GM23338 (cell line): Measurements from ENCODE around the gene NCAPD3. TPM values are rescaled to one million over a fixed set of nuclear protein-coding genes. Genes with fewer than 3 reads are reported as not detected.

Experiments used
- ATAC-seq: fragments of 200-7000 bp; cut with Tn5 transposase; 3 replicates; pipeline ENCODE4 v1.9.1; 2020
- DNase-seq: peaks from one replicate; pipeline ENCODE4 v3.0.0-alpha.2; 2015; ENCODE audit warnings: low spot score
- H2AFZ ChIP-seq: fragments of 200-600 bp; sonication (generic); 2 replicates; pipeline ENCODE4 v1.8.0; 2016; ENCODE audit warnings: antibody characterized with exemption, mild to moderate bottlenecking, moderate library complexity
- H3F3A ChIP-seq: fragments of 200-600 bp; sonication (generic); replicated peaks from 2 replicates; pipeline ENCODE4 v1.8.0; 2017; ENCODE audit warnings: antibody characterized with exemption, mixed run types, low read depth
- H3K27ac ChIP-seq: fragments of 200-600 bp; sonication (generic); 2 replicates; pipeline ENCODE4 v1.6.1; 2016; ENCODE audit warnings: low read depth
- H3K27me3 ChIP-seq: fragments of 200-600 bp; sonication (generic); 2 replicates; pipeline ENCODE4 v1.8.0; 2016; ENCODE audit warnings: mild to moderate bottlenecking, mixed run types, moderate library complexity; ENCODE audit not compliant: insufficient read depth
- H3K36me3 ChIP-seq: fragments of 200-600 bp; sonication (generic); 2 replicates; pipeline ENCODE4 v1.8.0; 2016; ENCODE audit warnings: mild to moderate bottlenecking; ENCODE audit not compliant: insufficient read depth
- H3K4me1 ChIP-seq: fragments of 200-600 bp; sonication (generic); 2 replicates; pipeline ENCODE4 v1.8.0; 2016; ENCODE audit warnings: mild to moderate bottlenecking, moderate library complexity; ENCODE audit not compliant: insufficient read depth
- H3K4me2 ChIP-seq: fragments of 200-600 bp; sonication (generic); 2 replicates; pipeline ENCODE4 v1.7.1; 2017; ENCODE audit warnings: mixed run types
- H3K4me3 ChIP-seq: fragments of 200-600 bp; sonication (generic); 2 replicates; pipeline ENCODE4 v1.6.1; 2016; ENCODE audit warnings: mixed run types
- H3K79me2 ChIP-seq: fragments of 200-600 bp; sonication (generic); replicated peaks from 2 replicates; pipeline ENCODE4 v1.8.0; 2017; ENCODE audit warnings: mild to moderate bottlenecking; ENCODE audit not compliant: insufficient read depth
- H3K9me2 ChIP-seq: fragments of 200-600 bp; sonication (generic); 2 replicates; pipeline ENCODE4 v1.8.0; 2017; ENCODE audit not compliant: insufficient read depth
- H4K20me1 ChIP-seq: fragments of 200-600 bp; sonication (generic); replicated peaks from 2 replicates; pipeline ENCODE4 v1.8.0; 2017; ENCODE audit warnings: mild to moderate bottlenecking; ENCODE audit not compliant: insufficient read depth
- H3K27ac Mint-ChIP-seq: 2 replicates; pipeline ENCODE4 v1.8.0; 2020; ENCODE audit warnings: inconsistent platforms, mild to moderate bottlenecking, moderate library complexity, mixed read lengths
- H3K27me3 Mint-ChIP-seq: 3 replicates; pipeline ENCODE4 v1.8.0; 2022; ENCODE audit warnings: low read depth, mild to moderate bottlenecking, moderate library complexity, mixed read lengths, inconsistent platforms; ENCODE audit not compliant: insufficient read depth, poor library complexity
- H3K36me3 Mint-ChIP-seq: 3 replicates; pipeline ENCODE4 v1.8.0; 2021; ENCODE audit warnings: low read depth, mild to moderate bottlenecking, inconsistent platforms, moderate library complexity, mixed read lengths
- H3K4me1 Mint-ChIP-seq: 3 replicates; pipeline ENCODE4 v1.8.0; 2020; ENCODE audit warnings: mild to moderate bottlenecking, inconsistent platforms, mixed read lengths
- H3K4me3 Mint-ChIP-seq: 3 replicates; pipeline ENCODE4 v1.8.0; 2021; ENCODE audit warnings: moderate library complexity, mild to moderate bottlenecking, inconsistent platforms, mixed read lengths
- H3K9me3 Mint-ChIP-seq: 3 replicates; pipeline ENCODE4 v1.8.0; 2020; ENCODE audit warnings: moderate library complexity, mild to moderate bottlenecking, inconsistent platforms, mixed read lengths
- CREB1 ChIP-seq: fragments of 250-450 bp; sonication (Bioruptor Pico); IDR thresholded peaks from 2 replicates; pipeline ENCODE4 v1.5.0; 2020; ENCODE audit warnings: low read depth, mild to moderate bottlenecking, moderate library complexity
- EZH2 ChIP-seq: fragments of 200-600 bp; sonication (generic); IDR thresholded peaks from one replicate; pipeline ENCODE4 v1.8.0; 2017; ENCODE audit warnings: antibody characterized with exemption, mild to moderate bottlenecking, low read depth; ENCODE audit not compliant: unreplicated experiment
- EZH2phosphoT487 ChIP-seq: fragments of 200-600 bp; sonication (generic); IDR thresholded peaks from one replicate; pipeline ENCODE4 v1.8.1; 2018; ENCODE audit warnings: antibody characterized with exemption; ENCODE audit not compliant: unreplicated experiment
- JUNB ChIP-seq: IDR thresholded peaks from one replicate; pipeline ENCODE4 v1.6.1; 2016; ENCODE audit warnings: antibody characterized with exemption; ENCODE audit not compliant: unreplicated experiment
- NANOG ChIP-seq: IDR thresholded peaks from 2 replicates; pipeline ENCODE4 v1.6.1; 2016; ENCODE audit warnings: antibody characterized with exemption, borderline replicate concordance
- POLR2AphosphoS5 ChIP-seq: IDR thresholded peaks from 2 replicates; pipeline ENCODE4 v1.6.1; 2016; ENCODE audit warnings: antibody characterized with exemption, low read depth
- STAT1 ChIP-seq: IDR thresholded peaks from one replicate; pipeline ENCODE4 v1.6.1; 2016; ENCODE audit warnings: antibody characterized with exemption; ENCODE audit not compliant: unreplicated experiment
- ZNF114 ChIP-seq: fragments of 250-450 bp; sonication (Bioruptor Pico); IDR thresholded peaks from 2 replicates; pipeline ENCODE4 v1.5.0; 2020; ENCODE audit warnings: mild to moderate bottlenecking, moderate library complexity
- ZNF331 ChIP-seq: fragments of 250-450 bp; sonication (Bioruptor Pico); IDR thresholded peaks from 2 replicates; pipeline ENCODE4 v1.5.0; 2020; ENCODE audit warnings: low read depth, mild to moderate bottlenecking, moderate library complexity
- ZNF462 ChIP-seq: fragments of 250-450 bp; sonication (Bioruptor Pico); IDR thresholded peaks from 2 replicates; pipeline ENCODE4 v1.5.0; 2020; ENCODE audit warnings: mild to moderate bottlenecking, moderate library complexity
- polyA plus RNA-seq: library from polyadenylated mRNA; unstranded; fragments of >200 nt; fragmentation: Nextera tagmentation; extraction: Ambion mirVana; gene quantifications from 2 replicates; pipeline ENCODE4 v1.2.1, GENCODE V29; 2016
- total RNA-seq: library from RNA; depleted of rRNA; stranded (reverse); fragments of >200 nt; shearing (Covaris generic); gene quantifications from 2 replicates; pipeline ENCODE4 v1.2.3, GENCODE V29; 2014
- TF ChIP-seq, protein P1 (sequence below): IDR thresholded peaks from one replicate; pipeline ENCODE4 v1.6.1; 2018; ENCODE audit warnings: antibody characterized with exemption; ENCODE audit not compliant: unreplicated experiment
- TF ChIP-seq, protein P2 (sequence below), 2 experiments: fragments of 200-600 bp in 1 of 2; sonication (generic) in 1 of 2; conservative IDR thresholded peaks; 2 replicates each; pipeline versions ENCODE4 v1.5.1 to v1.6.1; 2016 to 2017; ENCODE audit warnings: antibody characterized with exemption in 2 of 2, low read depth in 2 of 2, mild to moderate bottlenecking in 2 of 2, moderate library complexity in 1 of 2
- TF ChIP-seq, protein P3 (sequence below): IDR thresholded peaks from 2 replicates; pipeline ENCODE4 v1.6.1; 2016; ENCODE audit warnings: antibody characterized with exemption

The NCAPD3 gene
- total and polyA plus RNA-seq, 2 experiments from 2014 or later = 37.1 to 49.8 TPM

DNA sequence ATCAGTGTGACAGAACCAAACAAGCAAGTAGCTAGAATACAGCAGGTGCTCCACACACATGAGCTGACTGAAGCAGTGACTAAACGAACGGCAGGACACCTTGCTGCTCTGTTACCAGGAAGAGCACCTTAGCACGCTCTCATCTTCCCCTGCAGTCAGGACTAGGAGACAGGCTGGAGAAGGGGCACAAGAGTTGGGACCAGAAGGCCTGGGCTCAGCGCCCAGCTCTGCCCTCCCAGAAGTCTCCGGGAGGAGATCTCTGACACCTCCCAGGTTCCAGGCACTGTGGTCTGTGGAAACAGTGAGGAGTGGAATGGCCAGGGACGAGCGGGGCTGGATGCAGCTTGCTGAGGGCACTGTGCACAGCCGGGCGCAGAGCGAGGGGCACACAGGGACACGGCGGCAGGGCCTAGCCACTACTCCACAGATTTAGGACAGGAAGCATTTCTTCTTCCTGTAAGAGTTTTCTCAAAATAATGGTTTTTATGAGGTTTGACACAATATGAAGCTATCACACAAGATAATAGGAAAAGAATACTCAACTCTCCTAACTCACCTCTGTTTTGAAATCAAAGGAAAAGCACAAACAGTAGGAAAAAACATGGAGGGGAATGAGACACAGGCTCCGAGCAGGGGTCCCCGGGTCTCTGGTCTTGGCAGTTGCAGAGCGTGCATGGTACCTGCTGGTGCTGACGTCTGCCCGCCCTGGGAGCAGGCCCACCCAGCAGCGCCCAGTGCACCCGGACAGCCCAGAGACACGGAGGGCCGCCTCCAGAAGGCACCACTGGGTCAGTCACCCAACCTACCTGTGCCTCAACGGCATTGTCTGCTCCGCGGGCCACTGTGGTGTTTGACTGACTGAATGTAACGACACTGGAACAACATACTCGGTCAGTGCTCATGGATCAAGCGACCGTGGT, 67.6 kb downstream of the NCAPD3 start:
- Histone ChIP-seq H3K4me2 (no peak overlapping the region), H2AFZ (no peak overlapping the region), H4K20me1 (peaks cover 3% of the 10 kb centered on the region), H3K79me2 (no peaks in the 10 kb centered on the region), H3K27ac (no peak overlapping the region), H3K4me3 (no peak overlapping the region), H3K9me2 (no peaks in the 10 kb centered on the region), H3F3A (no peaks in the 10 kb centered on the region), H3K36me3 (peaks cover 49% of the 10 kb centered on the region), H3K4me1 (no peaks in the 10 kb centered on the region), H3K27me3 (no peaks in the 10 kb centered on the region)
- H3K4me3 Mint-ChIP-seq = no peak overlapping the region
- peaks cover 20% of the 10 kb centered on the region for H3K27me3 Mint-ChIP-seq
- H3K36me3 Mint-ChIP-seq = peaks cover 88% of the 10 kb centered on the region
- DNase-seq (no peak), ATAC-seq (no peak)
- TF ChIP-seq ZNF114 (CRISPR knock-in tag) = no peak
- TF ChIP-seq, protein P1, sequence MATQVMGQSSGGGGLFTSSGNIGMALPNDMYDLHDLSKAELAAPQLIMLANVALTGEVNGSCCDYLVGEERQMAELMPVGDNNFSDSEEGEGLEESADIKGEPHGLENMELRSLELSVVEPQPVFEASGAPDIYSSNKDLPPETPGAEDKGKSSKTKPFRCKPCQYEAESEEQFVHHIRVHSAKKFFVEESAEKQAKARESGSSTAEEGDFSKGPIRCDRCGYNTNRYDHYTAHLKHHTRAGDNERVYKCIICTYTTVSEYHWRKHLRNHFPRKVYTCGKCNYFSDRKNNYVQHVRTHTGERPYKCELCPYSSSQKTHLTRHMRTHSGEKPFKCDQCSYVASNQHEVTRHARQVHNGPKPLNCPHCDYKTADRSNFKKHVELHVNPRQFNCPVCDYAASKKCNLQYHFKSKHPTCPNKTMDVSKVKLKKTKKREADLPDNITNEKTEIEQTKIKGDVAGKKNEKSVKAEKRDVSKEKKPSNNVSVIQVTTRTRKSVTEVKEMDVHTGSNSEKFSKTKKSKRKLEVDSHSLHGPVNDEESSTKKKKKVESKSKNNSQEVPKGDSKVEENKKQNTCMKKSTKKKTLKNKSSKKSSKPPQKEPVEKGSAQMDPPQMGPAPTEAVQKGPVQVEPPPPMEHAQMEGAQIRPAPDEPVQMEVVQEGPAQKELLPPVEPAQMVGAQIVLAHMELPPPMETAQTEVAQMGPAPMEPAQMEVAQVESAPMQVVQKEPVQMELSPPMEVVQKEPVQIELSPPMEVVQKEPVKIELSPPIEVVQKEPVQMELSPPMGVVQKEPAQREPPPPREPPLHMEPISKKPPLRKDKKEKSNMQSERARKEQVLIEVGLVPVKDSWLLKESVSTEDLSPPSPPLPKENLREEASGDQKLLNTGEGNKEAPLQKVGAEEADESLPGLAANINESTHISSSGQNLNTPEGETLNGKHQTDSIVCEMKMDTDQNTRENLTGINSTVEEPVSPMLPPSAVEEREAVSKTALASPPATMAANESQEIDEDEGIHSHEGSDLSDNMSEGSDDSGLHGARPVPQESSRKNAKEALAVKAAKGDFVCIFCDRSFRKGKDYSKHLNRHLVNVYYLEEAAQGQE = no peak
- no peak for TF ChIP-seq NANOG
- TF ChIP-seq ZNF331 (CRISPR knock-in tag) = no peak
- TF ChIP-seq CREB1 (CRISPR knock-in tag) = no peak
- no peak for TF ChIP-seq POLR2AphosphoS5
- no peak for TF ChIP-seq STAT1
- no peak for TF ChIP-seq JUNB
- TF ChIP-seq, protein P2, sequence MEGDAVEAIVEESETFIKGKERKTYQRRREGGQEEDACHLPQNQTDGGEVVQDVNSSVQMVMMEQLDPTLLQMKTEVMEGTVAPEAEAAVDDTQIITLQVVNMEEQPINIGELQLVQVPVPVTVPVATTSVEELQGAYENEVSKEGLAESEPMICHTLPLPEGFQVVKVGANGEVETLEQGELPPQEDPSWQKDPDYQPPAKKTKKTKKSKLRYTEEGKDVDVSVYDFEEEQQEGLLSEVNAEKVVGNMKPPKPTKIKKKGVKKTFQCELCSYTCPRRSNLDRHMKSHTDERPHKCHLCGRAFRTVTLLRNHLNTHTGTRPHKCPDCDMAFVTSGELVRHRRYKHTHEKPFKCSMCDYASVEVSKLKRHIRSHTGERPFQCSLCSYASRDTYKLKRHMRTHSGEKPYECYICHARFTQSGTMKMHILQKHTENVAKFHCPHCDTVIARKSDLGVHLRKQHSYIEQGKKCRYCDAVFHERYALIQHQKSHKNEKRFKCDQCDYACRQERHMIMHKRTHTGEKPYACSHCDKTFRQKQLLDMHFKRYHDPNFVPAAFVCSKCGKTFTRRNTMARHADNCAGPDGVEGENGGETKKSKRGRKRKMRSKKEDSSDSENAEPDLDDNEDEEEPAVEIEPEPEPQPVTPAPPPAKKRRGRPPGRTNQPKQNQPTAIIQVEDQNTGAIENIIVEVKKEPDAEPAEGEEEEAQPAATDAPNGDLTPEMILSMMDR (conservative IDR thresholded peaks at IDR 0.05; ENCODE audit: low read depth in 2 of 2) = no peak
- TF ChIP-seq EZH2 = no peak
- no peak for TF ChIP-seq ZNF462 (CRISPR knock-in tag)
- TF ChIP-seq, protein P3, sequence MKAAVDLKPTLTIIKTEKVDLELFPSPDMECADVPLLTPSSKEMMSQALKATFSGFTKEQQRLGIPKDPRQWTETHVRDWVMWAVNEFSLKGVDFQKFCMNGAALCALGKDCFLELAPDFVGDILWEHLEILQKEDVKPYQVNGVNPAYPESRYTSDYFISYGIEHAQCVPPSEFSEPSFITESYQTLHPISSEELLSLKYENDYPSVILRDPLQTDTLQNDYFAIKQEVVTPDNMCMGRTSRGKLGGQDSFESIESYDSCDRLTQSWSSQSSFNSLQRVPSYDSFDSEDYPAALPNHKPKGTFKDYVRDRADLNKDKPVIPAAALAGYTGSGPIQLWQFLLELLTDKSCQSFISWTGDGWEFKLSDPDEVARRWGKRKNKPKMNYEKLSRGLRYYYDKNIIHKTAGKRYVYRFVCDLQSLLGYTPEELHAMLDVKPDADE = no peak
- no peak for TF ChIP-seq EZH2phosphoT487
- peaks cover 13% of the 10 kb centered on the region; the same call in 2 of the 3 replicates for H3K9me3 Mint-ChIP-seq
- no peak overlapping the region for H3K27ac Mint-ChIP-seq
- no peaks in the 10 kb centered on the region for H3K4me1 Mint-ChIP-seq
